GM19452 (cell line): ENCODE measurements around the gene LMF1.

Source experiments
- ATAC-seq: cut with Tn5 transposase; IDR thresholded peaks from one replicate; pipeline ENCODE4 v1.9.1; 2021; ENCODE audit not compliant: unreplicated experiment

Gene LMF1

GRCh38 chr16:853981-854807, 116.6 kb downstream of the LMF1 start:
- ATAC-seq, result no peak

DNA sequence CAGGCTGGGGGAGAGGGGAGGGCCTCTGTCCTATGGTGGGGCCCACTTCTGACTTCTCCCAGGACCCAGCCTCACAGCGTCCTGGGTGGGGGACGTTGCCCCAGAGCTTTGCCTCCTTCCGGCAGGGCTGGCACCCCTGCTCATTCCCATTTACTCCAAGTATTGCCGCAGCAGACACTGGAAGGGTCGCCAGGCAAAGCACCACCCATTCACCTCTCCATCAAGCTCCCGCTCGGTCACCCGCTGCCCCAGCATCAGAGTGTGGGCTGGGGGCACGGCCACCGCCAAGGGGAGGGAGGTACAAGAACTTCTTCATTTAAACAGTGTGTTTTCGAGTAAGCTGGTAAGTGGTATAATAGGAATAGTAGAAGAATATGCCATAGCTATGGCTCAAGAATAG, 117.5 kb downstream of the LMF1 start:
- no peak for ATAC-seq

DNA sequence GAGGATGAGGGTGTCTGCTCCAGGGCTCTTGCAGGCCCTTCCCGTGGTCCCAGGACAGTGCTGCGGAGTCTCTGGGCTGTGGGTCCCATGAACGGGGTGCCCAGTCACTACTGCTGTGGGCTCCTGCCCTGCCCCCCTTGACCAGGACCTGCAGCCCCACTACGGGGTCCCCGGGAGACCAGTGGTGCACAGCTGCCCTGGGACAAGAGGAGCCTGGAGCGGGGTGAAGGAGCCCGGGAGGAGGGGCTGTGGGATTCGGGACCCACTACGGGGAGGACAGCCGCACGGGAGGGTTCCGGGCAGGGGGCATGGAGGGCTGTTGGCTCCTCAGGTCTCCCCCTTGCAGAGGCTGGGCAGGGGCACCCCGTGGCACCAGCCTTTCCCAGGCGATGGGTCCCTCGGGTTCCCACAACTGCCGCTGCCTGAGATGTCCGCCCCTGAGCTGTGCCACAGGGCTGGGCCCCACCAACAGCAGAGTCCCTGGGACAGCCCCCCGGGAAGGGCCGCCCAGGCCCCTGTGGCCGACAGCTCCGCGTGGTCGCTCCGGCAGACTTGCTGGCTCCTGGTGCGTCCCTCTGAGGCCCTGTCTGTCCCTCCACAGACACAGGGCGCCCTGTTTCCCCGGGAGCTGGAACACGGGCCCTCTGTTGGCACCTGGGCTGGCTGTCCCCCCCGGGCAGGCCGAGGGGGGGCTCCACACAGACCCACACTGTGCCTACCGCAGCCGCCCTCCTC, 118.2 kb downstream of the LMF1 start:
- no peak for ATAC-seq

DNA sequence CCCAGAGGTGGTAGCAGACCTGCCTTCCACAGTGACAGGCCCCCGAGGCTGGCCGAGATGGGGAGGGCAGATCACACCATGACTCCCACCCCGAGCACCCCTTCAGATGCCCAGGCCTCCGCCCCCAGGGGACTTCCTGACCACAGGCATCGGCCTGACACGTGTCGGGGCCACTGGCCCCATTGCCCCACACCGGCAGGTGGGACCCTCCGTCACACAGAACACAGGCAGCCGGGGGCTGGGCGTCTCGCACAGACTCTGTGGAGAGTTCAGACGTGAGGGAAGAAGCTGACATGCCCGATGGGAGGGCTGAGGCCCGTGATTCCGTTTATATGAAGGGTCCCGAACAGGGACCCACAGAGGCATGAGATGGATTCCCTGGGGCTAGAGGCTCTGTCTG, 118.9 kb downstream of the LMF1 start:
- no peak for ATAC-seq

DNA sequence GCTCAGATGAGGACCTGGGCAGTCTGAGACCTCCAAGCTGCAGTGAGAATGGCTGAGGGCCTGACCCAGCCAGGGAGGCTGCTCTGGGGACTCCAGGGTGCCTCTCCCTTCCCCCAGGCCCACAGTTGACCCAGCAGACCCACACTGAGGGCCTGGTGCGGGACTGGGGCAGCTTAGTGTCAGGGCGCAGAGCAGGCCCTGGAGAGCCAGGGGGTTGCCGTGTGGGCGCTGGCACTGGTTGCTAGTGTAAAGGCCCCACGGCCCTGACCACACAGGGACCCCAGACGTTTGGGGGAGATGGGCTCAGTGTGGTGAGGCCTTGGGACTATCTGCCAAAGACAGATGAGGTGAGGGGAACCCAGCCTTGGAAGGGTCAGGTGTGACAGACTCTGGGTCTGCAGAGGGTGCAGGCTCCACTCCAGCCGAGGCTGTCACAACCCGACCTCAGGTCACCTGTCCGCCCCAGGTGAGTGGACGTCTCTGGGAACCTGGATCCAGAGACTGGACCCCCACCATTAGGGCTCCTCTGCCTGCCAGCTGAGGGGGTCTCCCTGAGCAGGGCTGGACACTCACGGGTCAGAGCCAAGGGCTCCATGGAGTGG, 119.5 kb downstream of the LMF1 start:
- ATAC-seq, result no peak

GRCh38 chr16:850668-851067, 120.1 kb downstream of the LMF1 start:
- no peak for ATAC-seq

- no peak for ATAC-seq
Measured at GRCh38 chr16:848510-849253, 122.1 kb downstream of the LMF1 start.

DNA sequence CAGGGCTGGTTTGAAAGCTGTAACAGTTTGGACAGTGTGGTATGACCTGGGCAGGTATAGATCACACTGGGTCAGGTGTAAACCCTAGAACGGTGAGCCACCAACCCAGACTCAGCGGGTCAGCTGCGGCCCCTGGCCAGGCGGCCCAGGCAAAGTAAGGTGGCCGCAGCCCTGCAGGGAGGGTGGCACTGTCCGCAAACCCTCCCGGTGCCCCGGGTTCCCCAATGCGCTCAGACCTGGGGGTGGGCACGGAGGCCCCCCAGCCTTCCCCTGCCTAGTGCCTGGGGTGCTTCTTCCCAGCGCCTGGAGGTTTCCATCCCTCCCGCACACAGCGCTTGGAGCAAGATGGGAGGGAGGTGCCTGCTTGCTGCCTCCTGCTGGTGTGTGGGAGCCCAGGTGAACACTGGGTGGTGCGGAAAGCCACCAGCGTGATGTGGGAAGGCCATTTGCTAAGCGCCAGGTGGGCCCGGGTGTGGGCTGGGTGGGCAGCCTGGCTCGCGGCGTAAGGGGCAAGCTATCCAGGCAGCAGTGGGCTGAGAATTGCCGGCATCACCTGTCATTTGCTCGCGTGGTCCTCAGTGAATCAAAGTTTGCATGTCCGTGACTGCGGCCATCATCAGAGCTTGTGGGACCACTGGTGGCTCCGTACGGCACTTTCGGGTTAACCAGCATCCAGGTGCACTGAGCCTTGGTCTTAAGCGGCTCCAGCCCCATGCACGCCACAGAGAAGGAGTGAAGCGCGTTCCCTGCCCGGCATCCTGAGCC, 122.9 kb downstream of the LMF1 start:
- ATAC-seq, result no peak

GRCh38 chr16:847151-847550, 123.6 kb downstream of the LMF1 start:
- ATAC-seq, result no peak

DNA sequence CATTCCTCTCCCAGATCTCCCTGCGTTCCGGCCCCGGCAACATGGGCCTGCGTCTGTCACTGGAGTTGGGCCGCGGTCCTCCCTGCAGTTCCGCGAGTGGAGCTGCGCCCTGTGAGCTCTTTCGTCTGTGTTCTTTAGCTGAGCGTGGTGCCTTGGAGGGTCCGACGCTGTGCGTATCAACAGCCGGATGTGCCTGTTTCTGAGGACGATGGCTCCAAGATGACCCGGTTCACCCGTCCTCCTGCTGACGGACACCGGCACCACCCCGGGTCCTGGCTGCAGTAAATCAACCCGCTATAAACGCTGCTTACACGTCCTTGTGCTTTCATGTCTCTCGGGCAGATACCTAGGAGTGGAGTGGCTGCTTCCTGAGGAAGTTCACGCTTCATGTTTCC, 125.4 kb downstream of the LMF1 start:
- no peak for ATAC-seq

DNA sequence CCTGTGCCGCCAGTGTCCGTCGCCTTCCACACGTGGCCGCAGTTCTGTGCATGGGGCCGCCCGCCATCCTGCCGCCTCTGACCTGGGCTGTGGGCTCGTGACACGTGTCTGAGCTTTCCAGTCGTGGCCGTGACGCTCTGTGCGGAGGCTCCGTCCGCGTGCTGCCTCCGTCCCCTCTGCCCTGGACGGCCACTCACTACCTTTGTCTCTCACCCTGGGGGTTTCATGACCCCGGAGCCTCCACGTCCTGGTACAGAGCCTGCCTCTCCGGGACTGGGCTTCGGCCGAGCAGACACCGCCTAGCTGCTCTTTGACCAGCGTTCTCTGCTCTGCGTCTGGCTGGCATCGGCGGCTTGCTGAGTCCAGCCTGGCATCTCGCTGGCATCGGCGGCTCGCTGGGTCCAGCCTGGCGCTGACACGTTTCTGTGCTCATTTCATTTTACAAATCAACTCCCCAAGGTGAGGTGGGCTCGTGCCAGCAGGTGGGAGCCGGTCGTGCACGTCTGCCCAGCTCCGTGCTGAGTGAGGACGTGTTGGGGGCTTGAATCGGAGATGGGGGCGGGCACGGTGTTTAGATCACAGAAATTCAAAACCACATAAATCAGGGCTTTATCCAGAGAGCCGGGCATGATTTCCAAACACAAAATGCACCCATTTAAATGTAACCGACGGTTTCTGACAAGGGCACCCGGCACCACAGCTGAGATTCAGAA, 126.0 kb downstream of the LMF1 start:
- ATAC-seq, result no peak

DNA sequence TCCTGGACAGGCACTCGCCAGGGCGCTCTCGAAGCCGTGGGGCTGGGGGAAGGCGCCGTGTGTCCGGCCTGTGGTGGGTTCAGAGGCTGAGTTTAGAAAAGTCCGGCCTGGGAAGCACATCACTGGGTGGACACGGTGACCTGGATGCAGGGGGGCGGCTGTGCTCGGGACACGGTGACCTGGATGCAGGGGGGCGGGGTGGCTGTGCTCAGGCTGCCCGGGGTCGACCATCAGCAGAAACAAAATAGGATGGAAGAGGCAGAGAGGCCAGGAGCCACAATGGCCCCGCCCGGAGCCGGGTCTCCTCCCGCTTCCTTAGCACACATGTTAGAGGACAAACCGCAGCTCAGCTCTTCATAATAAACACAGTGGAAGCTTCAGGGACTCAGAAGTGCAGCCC, 127.0 kb downstream of the LMF1 start:
- ATAC-seq, result no peak

- no peak for ATAC-seq
Measured at GRCh38 chr16:842711-843560, 127.8 kb downstream of the LMF1 start.

DNA sequence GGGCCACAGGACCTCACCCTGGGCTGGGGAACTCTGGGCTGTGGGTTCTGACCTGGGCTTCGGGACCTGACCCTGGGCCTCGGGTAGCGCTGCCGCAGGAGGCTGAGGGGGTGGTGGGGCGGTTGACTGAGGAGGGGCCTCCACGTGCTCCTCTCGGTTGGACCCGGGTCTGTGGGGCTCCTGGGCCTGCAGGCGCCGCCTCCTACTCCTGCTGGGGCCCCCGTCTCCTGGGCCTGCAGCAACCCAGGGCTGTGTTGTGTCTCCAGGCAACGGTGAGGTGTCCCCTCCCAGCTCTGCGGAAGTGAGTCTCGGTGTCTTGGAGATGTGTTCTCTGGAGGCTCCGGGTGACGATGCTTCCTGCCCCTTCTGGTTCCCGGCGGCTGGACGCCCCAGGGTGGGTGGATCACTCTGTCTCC, 128.7 kb downstream of the LMF1 start:
- ATAC-seq, result no peak

DNA sequence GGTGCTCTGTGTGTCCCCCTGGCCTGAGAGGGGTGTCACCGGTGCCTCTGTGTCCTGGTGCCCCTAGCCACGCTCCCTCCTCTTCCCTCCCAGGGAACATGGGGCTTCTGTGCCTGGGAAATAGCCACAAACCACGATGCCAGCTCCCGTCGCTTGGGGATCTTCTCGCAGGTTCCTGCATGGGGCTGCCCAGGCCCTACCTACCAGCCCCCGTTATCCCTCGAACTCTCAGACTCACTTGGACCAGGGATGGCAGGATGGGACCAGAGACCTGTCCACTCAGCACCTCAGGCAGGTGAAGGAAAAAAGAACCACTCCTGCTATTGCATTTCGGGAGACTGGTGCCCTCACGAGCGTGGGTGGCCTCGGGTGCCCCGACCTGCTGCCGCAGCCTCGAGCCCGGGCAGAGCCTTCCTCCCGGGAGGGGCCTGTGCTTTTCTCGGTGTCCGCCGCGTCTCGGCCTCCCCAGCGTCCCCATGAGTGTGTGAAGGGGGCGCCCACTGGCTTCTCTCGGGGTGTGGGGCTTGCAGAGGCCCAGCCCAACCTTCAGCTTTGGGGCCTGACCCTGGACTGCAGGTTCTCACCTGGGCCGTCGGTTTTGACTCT, 129.2 kb downstream of the LMF1 start:
- no peak for ATAC-seq

GRCh38 chr16:840561-841454, 130.0 kb downstream of the LMF1 start:
- ATAC-seq, result no peak

DNA sequence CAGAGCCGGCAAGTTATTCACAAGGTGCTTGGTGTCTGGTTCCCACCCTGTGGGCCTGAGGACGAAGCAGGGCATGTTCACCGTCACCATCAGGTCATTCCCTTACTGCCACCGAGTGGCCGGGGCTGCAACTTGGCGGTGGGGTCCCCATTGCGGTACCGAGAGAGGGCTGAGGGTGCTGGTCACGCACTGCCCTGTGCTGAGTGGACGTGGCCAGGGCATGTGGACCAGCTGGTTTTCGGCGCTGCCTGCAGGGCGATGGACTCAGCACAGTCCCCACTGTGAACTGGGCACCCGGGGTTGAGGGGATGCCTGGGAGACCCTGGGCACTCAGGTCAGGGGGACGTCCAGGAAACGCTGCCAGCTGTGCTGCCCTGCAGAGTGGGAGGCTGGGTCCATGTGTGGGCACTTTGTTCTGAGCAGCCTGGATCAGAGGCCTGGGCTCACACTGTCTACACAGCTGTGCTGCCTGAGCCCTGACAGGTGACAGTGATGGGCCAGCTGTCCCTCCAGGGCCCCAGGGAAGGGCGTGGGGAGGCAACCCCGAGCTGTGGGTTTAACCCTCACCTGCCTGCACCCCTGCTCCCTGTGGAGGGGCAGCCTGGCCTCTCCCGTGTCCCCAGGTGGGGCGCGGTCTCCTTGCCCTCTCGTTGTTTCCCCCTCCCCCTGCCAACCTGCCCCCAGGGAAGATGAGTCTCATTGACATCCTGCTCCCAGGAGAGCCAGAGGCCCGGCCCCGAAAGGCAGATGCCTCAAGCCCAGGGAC, 131.0 kb downstream of the LMF1 start:
- ATAC-seq, result no peak
